A549 (cell line): ENCODE measurements around the gene TMA7B.

Source experiments
- ATOH8 ChIP-seq: fragments of 250-450 bp; sonication (Bioruptor Pico); IDR thresholded peaks from 2 replicates; pipeline ENCODE4 v1.5.0; 2020; ENCODE audit warnings: low read depth, mild to moderate bottlenecking, moderate library complexity
- CBX2 ChIP-seq: fragments of 200-600 bp; sonication (generic); IDR thresholded peaks from 2 replicates; pipeline ENCODE4 v1.6.1; 2016; ENCODE audit warnings: low read depth, mild to moderate bottlenecking, borderline replicate concordance
- CHD2 ChIP-seq: fragments of 150-350 bp; IDR thresholded peaks from 2 replicates; pipeline ENCODE4 v1.6.1; 2014; ENCODE audit warnings: low read length; ENCODE audit not compliant: partially characterized antibody
- CHD4 ChIP-seq: fragments of 200-600 bp; sonication (generic); IDR thresholded peaks from 2 replicates; pipeline ENCODE4 v1.6.1; 2016; ENCODE audit warnings: antibody characterized with exemption, mild to moderate bottlenecking, borderline replicate concordance
- CTCF ChIP-seq: fragments of >200 bp; sonication (Bioruptor Twin); formaldehyde crosslinking; IDR thresholded peaks from 3 replicates; pipeline ENCODE4 v1.5.1; 2016
- EHMT2 ChIP-seq: fragments of 200-600 bp; sonication (generic); IDR thresholded peaks from 2 replicates; pipeline ENCODE4 v1.6.1; 2016; ENCODE audit warnings: antibody characterized with exemption, low read depth, mild to moderate bottlenecking, moderate library complexity
- EP300 ChIP-seq, 2 experiments: fragments of >200 bp; sonication (Bioruptor Twin); formaldehyde crosslinking; IDR thresholded peaks; 2 replicates in 1 of 2; 3 replicates in 1 of 2; pipeline ENCODE4 v1.6.1; 2016 to 2017
- ESRRA ChIP-seq: fragments of 150-350 bp; IDR thresholded peaks from 2 replicates; pipeline ENCODE4 v1.6.1; 2014; ENCODE audit warnings: mild to moderate bottlenecking, low read length, borderline replicate concordance
- PBX3 ChIP-seq: IDR thresholded peaks from 2 replicates; pipeline ENCODE4 v1.6.1; 2012
- POLR2A ChIP-seq: IDR thresholded peaks from 2 replicates; pipeline ENCODE4 v1.6.1; 2012; ENCODE audit warnings: mild to moderate bottlenecking, low read length
- RCOR1 ChIP-seq: fragments of 150-350 bp; IDR thresholded peaks from 2 replicates; pipeline ENCODE4 v1.6.1; 2014; ENCODE audit warnings: antibody characterized with exemption, low read length, low read depth
- REST ChIP-seq: fragments of 200-600 bp; sonication (generic); IDR thresholded peaks from 2 replicates; pipeline ENCODE4 v1.6.1; 2016; ENCODE audit warnings: antibody characterized with exemption, mild to moderate bottlenecking, moderate library complexity

- TF ChIP-seq POLR2A (no peak), CTCF (no peak), RCOR1 (no peak), ATOH8 (CRISPR knock-in tag) (no peak), CBX2 (no peak), REST (no peak), ESRRA (no peak), EP300 (IDR thresholded peaks at IDR 0.05) (no peak), PBX3 (no peak), CHD2 (no peak), EHMT2 (no peak), CHD4 (no peak)
These were observed 43.7 kb upstream of the TMA7B start for GRCh38 chr22:39916496-39916895.
